Osteoblast (primary cell): ENCODE measurements around the gene PTGES. TPM values are rescaled to one million over a fixed set of nuclear protein-coding genes. Genes with fewer than 3 reads are reported as not detected.
"Not testable (repeated sequence)": the region's sequence is repeated elsewhere in the genome, so short reads cannot be mapped to it uniquely, and the experiment has no call there.

Source experiments
- DNase-seq: peaks from one replicate; pipeline ENCODE4 v3.0.0; 2011; ENCODE audit warnings: low spot score, mixed read lengths; ENCODE audit not compliant: insufficient read length; ENCODE audit errors: missing footprints
- H2AFZ ChIP-seq: 2 replicates; pipeline ENCODE4 v1.6.0; 2011; ENCODE audit warnings: mild to moderate bottlenecking, low read length
- H3K27ac ChIP-seq: 2 replicates; pipeline ENCODE4 v1.5.1; 2011; ENCODE audit warnings: mild to moderate bottlenecking, low read depth, low read length, moderate library complexity
- H3K27me3 ChIP-seq: 2 replicates; pipeline ENCODE4 v1.6.0; 2012; ENCODE audit warnings: mild to moderate bottlenecking, control low read depth, inconsistent platforms, low read length, moderate library complexity; ENCODE audit not compliant: insufficient read depth
- H3K36me3 ChIP-seq: 2 replicates; pipeline ENCODE4 v1.5.1; 2011; ENCODE audit warnings: mild to moderate bottlenecking, low read length, control low read depth, moderate library complexity; ENCODE audit not compliant: insufficient read depth
- H3K4me1 ChIP-seq: 2 replicates; pipeline ENCODE4 v1.5.1; 2011; ENCODE audit warnings: mild to moderate bottlenecking, low read length, control low read depth, moderate library complexity; ENCODE audit not compliant: insufficient read depth
- H3K4me2 ChIP-seq: 2 replicates; pipeline ENCODE4 v1.6.0; 2011; ENCODE audit warnings: mild to moderate bottlenecking, low read length; ENCODE audit not compliant: insufficient read depth
- H3K4me3 ChIP-seq: fragments of 200-600 bp; sonication (generic); 3 replicates; pipeline ENCODE4 v1.5.1; 2012; ENCODE audit warnings: mild to moderate bottlenecking, low read length, inconsistent platforms; ENCODE audit not compliant: insufficient read depth
- H3K79me2 ChIP-seq: 2 replicates; pipeline ENCODE4 v1.6.0; 2012; ENCODE audit warnings: mild to moderate bottlenecking, low read length, control low read depth, inconsistent platforms; ENCODE audit not compliant: insufficient read depth
- H3K9me3 ChIP-seq: 2 replicates; pipeline ENCODE4 v1.5.1; 2011; ENCODE audit warnings: low read depth, low read length, control low read depth
- H4K20me1 ChIP-seq: 2 replicates; pipeline ENCODE4 v1.6.0; 2012; ENCODE audit warnings: mild to moderate bottlenecking, low read length, control low read depth; ENCODE audit not compliant: insufficient read depth
- total RNA-seq: library from RNA; depleted of rRNA; stranded (reverse); fragments of >200 nt; gene quantifications from 2 replicates; pipeline ENCODE4 v1.2.3, GENCODE V29; 2012
- TF ChIP-seq, protein P1 (sequence below): IDR thresholded peaks from 2 replicates; pipeline ENCODE4 v1.5.1; 2011; ENCODE audit warnings: mild to moderate bottlenecking, low read depth, low read length, moderate library complexity; ENCODE audit errors: extremely low read depth

PTGES gene, protein sequence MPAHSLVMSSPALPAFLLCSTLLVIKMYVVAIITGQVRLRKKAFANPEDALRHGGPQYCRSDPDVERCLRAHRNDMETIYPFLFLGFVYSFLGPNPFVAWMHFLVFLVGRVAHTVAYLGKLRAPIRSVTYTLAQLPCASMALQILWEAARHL
- 70.9 and 115 TPM in 2 replicates for total RNA-seq

DNA sequence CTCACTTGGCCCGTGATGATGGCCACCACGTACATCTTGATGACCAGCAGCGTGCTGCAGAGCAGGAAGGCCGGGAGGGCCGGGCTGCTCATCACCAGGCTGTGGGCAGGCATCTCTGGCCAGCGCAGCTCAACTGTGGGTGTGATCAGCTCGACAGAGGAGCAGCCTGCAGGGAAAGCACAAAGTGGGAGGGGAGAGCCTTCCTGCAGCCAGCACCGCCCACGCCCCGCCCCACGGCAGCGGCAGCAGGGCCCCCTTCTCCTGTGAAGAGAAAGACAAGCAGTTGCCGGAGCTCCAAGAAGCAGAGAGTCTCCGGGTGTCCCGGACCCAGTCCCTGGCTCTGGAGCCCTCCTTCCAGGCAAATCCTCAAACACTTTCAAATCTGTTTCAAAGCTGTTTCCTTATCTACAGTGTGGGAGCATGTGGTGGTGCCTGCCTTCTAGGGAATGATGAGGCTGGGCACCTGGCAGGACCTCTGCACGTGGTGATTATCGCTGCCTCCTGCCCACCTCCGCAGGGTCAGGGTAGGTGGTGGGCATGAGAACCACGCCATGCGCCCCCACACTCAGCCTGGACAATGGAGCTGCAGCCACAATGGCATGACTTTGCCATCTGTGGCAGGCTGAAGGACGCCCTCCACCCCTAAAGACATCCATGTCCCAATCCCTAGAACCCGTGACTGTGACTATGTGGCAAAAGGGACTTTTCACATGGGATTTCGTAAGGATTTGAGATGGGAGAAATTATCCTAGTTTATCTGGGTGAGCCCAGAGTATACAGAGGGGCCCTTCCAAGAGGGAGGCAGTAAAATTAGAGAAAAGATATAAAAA lies at the start of gene PTGES:
TSS of gene PTGES (minus strand) at position 143 of the 830 bp plus-strand sequence. CDS start at position 113, 30 bp downstream.
- no peaks in the 10 kb centered on the region for H3K27me3 ChIP-seq
- H3K4me3 ChIP-seq = peak within 1 kb of the TSS; percentile 76
- peak; percentile 96 for DNase-seq
- TF ChIP-seq, protein P1, sequence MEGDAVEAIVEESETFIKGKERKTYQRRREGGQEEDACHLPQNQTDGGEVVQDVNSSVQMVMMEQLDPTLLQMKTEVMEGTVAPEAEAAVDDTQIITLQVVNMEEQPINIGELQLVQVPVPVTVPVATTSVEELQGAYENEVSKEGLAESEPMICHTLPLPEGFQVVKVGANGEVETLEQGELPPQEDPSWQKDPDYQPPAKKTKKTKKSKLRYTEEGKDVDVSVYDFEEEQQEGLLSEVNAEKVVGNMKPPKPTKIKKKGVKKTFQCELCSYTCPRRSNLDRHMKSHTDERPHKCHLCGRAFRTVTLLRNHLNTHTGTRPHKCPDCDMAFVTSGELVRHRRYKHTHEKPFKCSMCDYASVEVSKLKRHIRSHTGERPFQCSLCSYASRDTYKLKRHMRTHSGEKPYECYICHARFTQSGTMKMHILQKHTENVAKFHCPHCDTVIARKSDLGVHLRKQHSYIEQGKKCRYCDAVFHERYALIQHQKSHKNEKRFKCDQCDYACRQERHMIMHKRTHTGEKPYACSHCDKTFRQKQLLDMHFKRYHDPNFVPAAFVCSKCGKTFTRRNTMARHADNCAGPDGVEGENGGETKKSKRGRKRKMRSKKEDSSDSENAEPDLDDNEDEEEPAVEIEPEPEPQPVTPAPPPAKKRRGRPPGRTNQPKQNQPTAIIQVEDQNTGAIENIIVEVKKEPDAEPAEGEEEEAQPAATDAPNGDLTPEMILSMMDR = no peak
- peak within 1 kb of the TSS; percentile 81 for H2AFZ ChIP-seq
- H3K9me3 ChIP-seq = no peaks in the 10 kb centered on the region
- peak within 1 kb of the TSS; percentile 86 for H3K4me2 ChIP-seq
- H4K20me1 ChIP-seq = no peaks in the 10 kb centered on the region
- H3K4me1 ChIP-seq = peaks cover 42% of the 10 kb centered on the region
- peaks cover 21% of the 10 kb centered on the region for H3K79me2 ChIP-seq
- no peaks in the 10 kb centered on the region for H3K36me3 ChIP-seq
- peak within 1 kb of the TSS; percentile 71 for H3K27ac ChIP-seq

GRCh38 chr9:129801504-129801903 lies 48.7 kb upstream of the PTGES start:
- TF ChIP-seq, protein P1 = no peak
- Histone ChIP-seq H2AFZ (no peak overlapping the region), H3K4me3 (no peak overlapping the region), H3K27ac (no peak overlapping the region), H3K4me1 (peaks cover 7% of the 10 kb centered on the region), H4K20me1 (peaks cover 3% of the 10 kb centered on the region), H3K4me2 (no peak overlapping the region), H3K79me2 (peaks cover 20% of the 10 kb centered on the region), H3K9me3 (no peaks in the 10 kb centered on the region), H3K36me3 (peaks cover 8% of the 10 kb centered on the region), H3K27me3 (no peaks in the 10 kb centered on the region)
- no peak for DNase-seq

GRCh38 chr9:129798973-129799372 lies 46.1 kb upstream of the PTGES start:
- no peak for DNase-seq
- no peak overlapping the region for H3K4me2 ChIP-seq
- no peaks in the 10 kb centered on the region for H3K9me3 ChIP-seq
- TF ChIP-seq, protein P1 = no peak
- peaks cover 5% of the 10 kb centered on the region for H3K4me1 ChIP-seq
- no peak overlapping the region for H3K27ac ChIP-seq
- peaks cover 22% of the 10 kb centered on the region for H3K27me3 ChIP-seq
- no peaks in the 10 kb centered on the region for H4K20me1 ChIP-seq
- H3K4me3 ChIP-seq = no peak overlapping the region
- H3K79me2 ChIP-seq = peaks cover 6% of the 10 kb centered on the region
- no peaks in the 10 kb centered on the region for H3K36me3 ChIP-seq
- H2AFZ ChIP-seq = no peak overlapping the region

DNA sequence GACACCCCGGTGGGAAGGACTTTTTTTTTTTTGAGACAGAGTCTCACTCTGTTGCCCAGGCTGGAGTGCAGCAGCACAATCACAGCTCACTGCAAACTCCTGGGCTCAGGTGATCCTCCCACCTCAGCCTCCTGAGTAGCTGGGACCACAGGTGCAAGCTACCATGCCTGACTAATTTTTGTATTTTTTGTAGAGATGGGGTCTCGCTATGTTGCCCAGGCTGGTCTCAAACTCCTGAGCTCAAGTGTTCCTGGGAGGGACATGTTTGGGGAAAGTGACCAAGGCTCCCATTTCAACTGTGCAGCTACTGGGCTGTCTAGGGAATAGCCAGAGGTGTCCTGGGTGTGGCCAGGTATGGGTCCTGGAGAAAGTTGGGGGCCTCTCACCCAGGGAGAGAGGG lies 43.2 kb upstream of the PTGES start:
- not testable (repeated sequence) for H3K4me3 ChIP-seq, DNase-seq, H3K9me3 ChIP-seq, H3K79me2 ChIP-seq, H2AFZ ChIP-seq, H3K4me1 ChIP-seq, H3K36me3 ChIP-seq, H3K27ac ChIP-seq, H4K20me1 ChIP-seq, H3K4me2 ChIP-seq
- peaks cover 32% of the 10 kb centered on the region for H3K27me3 ChIP-seq
